Ascending aorta (tissue), 2 donors: ENCODE measurements around the gene PRDM2. TPM values are rescaled to one million over a fixed set of nuclear protein-coding genes. Genes with fewer than 3 reads are reported as not detected.
A peak's percentile ranks its signal among the peaks of the same experiment; 100 is the strongest.

Experiments
- DNase-seq, 2 donors: peaks; one replicate each; pipeline ENCODE4 v3.0.0-alpha.2; 2019; ENCODE audit warnings: low spot score in 2 of 2
- H3K27ac ChIP-seq, 2 donors: fragments of 200-600 bp; sonication (generic); one replicate each; pipeline ENCODE4 v1.5.1; 2016 to 2017; ENCODE audit warnings: mild to moderate bottlenecking in 1 of 2
- H3K27me3 ChIP-seq: fragments of 200-600 bp; sonication (generic); one replicate; pipeline ENCODE4 v1.5.1; 2017
- H3K36me3 ChIP-seq, 2 donors: fragments of 200-600 bp; sonication (generic); one replicate each; pipeline ENCODE4 v1.5.1; 2016
- H3K4me1 ChIP-seq, 2 donors: fragments of 200-600 bp; sonication (generic); one replicate each; pipeline ENCODE4 v1.5.1; 2016 to 2017; ENCODE audit warnings: mild to moderate bottlenecking in 1 of 2
- H3K4me3 ChIP-seq, 2 donors: fragments of 200-600 bp; sonication (generic); one replicate each; pipeline ENCODE4 v1.5.1; 2016 to 2017; ENCODE audit warnings: mild to moderate bottlenecking in 1 of 2
- H3K9me3 ChIP-seq, 2 donors: fragments of 200-600 bp; sonication (generic); one replicate each; pipeline ENCODE4 v1.5.1; 2016
- intact Hi-C: fragments of 100-400 bp; cut with DNase I; formaldehyde crosslinking; loops from one replicate; pipeline ENCODE4 v1.15.1; 2023
- total RNA-seq: library from RNA; depleted of rRNA; stranded (reverse); fragments of >200 nt; gene quantifications from one replicate; pipeline ENCODE4 v1.1.0, GENCODE V29; 2016
- TF ChIP-seq, protein P1 (sequence below), 3 experiments: fragments of 200-600 bp in 2 of 3; fragments of 450-650 bp in 1 of 3; sonication (generic) in 2 of 3; IDR thresholded peaks; one replicate each; pipeline ENCODE4 v1.5.1; 2016 to 2019; ENCODE audit warnings: antibody characterized with exemption in 3 of 3, mild to moderate bottlenecking in 1 of 3, moderate library complexity in 1 of 3

PRDM2 gene
- total RNA-seq, 1 donor from 2014 or later: 27.2 TPM

DNA sequence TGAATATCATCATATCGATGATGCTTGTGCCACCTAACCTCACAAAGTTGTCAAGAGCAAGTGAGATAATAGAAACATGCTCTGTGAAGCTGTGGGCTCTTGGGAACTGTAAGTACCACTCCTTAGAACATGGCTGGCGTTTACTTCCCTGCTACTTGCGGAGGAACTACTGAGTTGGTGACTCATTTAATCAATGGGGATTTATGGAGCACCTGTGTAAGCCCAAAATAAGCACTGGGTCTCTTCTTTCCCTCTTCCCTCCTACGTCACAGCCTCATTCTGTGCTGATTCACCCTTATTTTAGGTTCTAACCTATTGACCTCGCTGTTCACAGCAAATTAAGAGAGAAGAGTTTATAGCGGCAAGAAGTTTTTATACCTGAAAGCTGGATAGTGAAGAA, 52.9 kb downstream of the PRDM2 start:
- Histone ChIP-seq H3K27me3 (no peaks in the 10 kb centered on the region), H3K4me1 (peaks cover 0 to 52% of the 10 kb centered on the region in 2 donors), H3K4me3 (no peak overlapping the region), H3K36me3 (no peaks in the 10 kb centered on the region), H3K27ac (no peak overlapping the region), H3K9me3 (no peaks in the 10 kb centered on the region)
- TF ChIP-seq, protein P1, sequence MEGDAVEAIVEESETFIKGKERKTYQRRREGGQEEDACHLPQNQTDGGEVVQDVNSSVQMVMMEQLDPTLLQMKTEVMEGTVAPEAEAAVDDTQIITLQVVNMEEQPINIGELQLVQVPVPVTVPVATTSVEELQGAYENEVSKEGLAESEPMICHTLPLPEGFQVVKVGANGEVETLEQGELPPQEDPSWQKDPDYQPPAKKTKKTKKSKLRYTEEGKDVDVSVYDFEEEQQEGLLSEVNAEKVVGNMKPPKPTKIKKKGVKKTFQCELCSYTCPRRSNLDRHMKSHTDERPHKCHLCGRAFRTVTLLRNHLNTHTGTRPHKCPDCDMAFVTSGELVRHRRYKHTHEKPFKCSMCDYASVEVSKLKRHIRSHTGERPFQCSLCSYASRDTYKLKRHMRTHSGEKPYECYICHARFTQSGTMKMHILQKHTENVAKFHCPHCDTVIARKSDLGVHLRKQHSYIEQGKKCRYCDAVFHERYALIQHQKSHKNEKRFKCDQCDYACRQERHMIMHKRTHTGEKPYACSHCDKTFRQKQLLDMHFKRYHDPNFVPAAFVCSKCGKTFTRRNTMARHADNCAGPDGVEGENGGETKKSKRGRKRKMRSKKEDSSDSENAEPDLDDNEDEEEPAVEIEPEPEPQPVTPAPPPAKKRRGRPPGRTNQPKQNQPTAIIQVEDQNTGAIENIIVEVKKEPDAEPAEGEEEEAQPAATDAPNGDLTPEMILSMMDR (IDR thresholded peaks at IDR 0.05): no peak
- intact Hi-C loops: no loop called here
- no peak for DNase-seq

GRCh38 chr1:13753636-13754402, 53.8 kb downstream of the PRDM2 start:
- no peak for DNase-seq
- Histone ChIP-seq H3K27ac (peak overlapping the region in 1 of 2 donors; percentile 3), H3K36me3 (no peaks in the 10 kb centered on the region), H3K4me1 (peaks cover 0 to 59% of the 10 kb centered on the region in 2 donors), H3K9me3 (no peaks in the 10 kb centered on the region), H3K27me3 (no peaks in the 10 kb centered on the region), H3K4me3 (no peak overlapping the region)
- intact Hi-C loops: no loop called here
- TF ChIP-seq, protein P1 (IDR thresholded peaks at IDR 0.05): no peak

DNA sequence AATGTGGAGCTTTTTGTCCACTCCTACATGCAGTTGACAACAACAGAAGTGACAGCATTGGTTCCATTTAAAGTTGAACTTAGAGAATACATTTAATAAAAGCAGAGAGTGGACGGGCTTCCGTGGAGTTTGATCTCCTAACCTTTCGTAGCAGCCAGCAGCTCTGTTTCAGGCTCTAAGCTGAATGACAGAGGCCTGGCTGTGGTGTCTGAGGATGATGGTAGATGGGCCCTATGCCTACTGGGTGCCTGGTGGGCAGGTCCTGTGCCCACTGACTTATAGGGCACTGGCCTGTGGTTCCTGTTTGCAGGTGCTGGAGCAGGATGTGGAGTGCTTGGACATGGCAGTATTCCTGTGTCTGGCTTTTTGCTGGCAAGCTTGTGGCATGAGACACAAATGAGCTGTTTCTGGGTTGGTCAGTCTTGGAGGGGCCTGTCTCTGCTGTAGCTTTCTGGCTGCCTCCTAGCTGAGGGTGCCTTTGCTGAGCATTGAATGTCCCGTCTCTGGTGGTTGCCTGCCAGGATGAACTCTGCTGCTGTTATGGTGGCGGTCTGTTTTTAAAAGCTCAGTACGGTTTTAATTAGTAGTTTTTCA, 54.6 kb downstream of the PRDM2 start:
- Histone ChIP-seq H3K27me3 (no peaks in the 10 kb centered on the region), H3K9me3 (no peaks in the 10 kb centered on the region), H3K36me3 (no peaks in the 10 kb centered on the region), H3K4me3 (no peak overlapping the region), H3K4me1 (peaks cover 5 to 64% of the 10 kb centered on the region in 2 donors), H3K27ac (no peak overlapping the region)
- TF ChIP-seq, protein P1 (IDR thresholded peaks at IDR 0.05): no peak
- DNase-seq: no peak
- intact Hi-C loops: no loop called here

DNA sequence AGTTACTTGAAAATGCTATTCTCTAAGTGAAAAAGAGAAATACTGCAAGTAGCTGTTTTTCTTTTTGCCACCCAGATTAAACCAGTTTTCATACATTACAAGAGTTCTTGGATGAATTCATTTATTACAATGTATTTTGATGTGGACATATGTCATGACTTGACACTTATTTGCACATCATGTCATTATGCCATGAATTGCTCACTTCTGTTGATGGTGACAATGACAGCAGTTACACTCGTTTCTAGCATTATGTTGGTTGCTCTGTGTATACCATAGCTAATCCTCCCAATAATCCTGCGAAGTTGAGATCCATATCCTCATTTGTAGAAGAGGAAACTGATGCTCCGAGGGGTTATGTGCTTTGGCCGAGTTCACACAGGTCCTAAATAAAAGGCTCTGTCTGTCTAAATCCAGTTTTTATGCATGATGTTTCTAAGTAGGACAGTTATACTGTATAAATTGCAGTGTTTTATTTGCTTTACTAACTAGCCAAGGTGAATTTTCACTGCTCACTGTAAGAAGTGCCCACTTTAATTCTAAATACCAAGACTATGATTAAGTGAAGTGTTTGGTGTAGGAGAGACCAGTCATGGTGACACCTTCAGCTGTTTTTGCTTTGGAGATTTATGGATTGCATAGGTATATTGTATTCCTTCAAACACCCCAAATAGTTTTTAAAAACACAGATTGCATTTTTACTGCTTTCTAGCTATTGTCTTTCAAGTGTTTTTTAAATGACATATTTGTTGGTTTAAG, 56.7 kb downstream of the PRDM2 start:
- no peaks in the 10 kb centered on the region for H3K27me3 ChIP-seq
- peaks cover 5 to 51% of the 10 kb centered on the region in 2 donors for H3K4me1 ChIP-seq
- peak overlapping the region in 1 of 2 donors; percentile 8 for H3K27ac ChIP-seq
- no peaks in the 10 kb centered on the region for H3K36me3 ChIP-seq
- TF ChIP-seq, protein P1 (IDR thresholded peaks at IDR 0.05): no peak
- no peak overlapping the region for H3K4me3 ChIP-seq
- no peaks in the 10 kb centered on the region for H3K9me3 ChIP-seq
- intact Hi-C loops: no loop called here
- no peak for DNase-seq

DNA sequence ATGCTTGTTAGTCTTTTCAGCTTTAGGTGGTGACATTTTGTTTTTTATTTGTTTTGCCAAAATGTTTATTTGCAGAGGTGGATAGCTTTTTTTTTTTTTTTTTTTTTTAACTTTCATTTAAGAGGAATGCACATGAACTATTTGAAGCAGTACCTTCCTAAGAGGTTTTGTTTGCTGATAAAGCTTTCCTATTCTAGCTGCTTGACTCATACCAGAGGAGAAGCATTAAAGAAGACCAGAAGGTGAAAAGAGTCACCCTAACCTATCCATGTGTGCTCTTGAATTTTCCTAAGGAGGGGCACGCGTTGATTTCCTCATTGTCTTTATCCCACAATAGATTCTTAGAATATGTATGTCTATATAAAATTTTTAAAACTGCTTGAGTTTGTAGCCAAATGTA, 57.7 kb downstream of the PRDM2 start:
- no peak for DNase-seq
- Histone ChIP-seq H3K4me3 (no peak overlapping the region), H3K27ac (no peak overlapping the region), H3K9me3 (no peaks in the 10 kb centered on the region), H3K4me1 (peaks cover 5 to 48% of the 10 kb centered on the region in 2 donors), H3K36me3 (no peaks in the 10 kb centered on the region), H3K27me3 (no peaks in the 10 kb centered on the region)
- TF ChIP-seq, protein P1 (IDR thresholded peaks at IDR 0.05): no peak
- intact Hi-C loops: no loop called here
